ENCODE results near the gene ANLN.
A peak's percentile ranks its signal among the peaks of the same experiment; 100 is the strongest.
"Not testable (repeated sequence)": the region's sequence is repeated elsewhere in the genome, so short reads cannot be mapped to it uniquely, and the experiment has no call there.

Gene ANLN

DNA sequence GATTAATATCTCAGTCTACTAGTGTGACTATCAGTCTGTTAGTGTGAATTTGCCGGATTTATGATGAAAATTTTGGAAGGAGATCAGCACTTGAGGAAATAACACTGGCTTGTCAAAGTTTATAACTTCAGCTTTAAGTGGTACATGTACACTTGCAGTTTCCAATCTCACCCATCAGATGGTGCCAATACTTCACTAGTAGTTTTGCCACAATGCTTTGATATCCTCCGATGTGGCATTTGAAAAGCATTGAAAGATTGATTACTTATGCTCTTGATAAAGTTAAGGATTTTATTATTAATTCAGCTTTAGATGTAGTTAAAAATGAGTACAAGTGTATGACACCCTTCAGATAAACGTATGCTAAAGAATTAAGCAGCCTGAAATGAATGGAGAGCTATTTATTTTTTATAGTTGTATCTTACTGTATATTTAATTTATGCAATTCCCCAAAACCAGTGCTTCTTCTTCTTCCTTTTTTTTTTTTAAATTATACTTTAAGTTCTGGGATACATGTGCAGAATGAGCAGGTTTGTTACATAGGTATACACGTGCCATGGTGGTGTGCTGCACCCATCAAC is 98.2 kb downstream of the ANLN start:
- Mint-ChIP-seq H3K4me3 (no peak overlapping the region), H3K4me1 (peaks cover 3% of the 10 kb centered on the region), H3K36me3 (no peaks in the 10 kb centered on the region), H3K9me3 (no peaks in the 10 kb centered on the region), H3K27me3 (no peaks in the 10 kb centered on the region), H3K27ac (peak overlapping the region; percentile 63)

DNA sequence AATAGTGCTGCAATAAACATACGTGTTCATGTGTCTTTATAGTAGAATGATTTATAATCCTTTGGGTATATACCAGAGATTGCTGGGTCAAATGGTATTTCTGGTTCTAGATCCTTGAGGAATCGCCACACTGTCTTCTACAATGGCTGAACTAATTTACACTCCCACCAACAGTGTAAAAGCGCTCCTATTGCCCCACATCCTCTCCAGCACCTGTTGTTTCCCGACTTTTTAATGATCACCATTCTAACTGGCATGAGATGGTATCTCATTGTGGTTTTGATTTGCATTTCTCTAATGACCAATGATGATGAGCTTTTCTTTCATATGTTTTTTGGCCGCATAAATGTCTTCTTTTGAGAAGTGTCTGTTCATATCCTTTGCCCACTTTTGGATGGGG is 99.0 kb downstream of the ANLN start:
- H3K4me1 Mint-ChIP-seq, H3K4me3 Mint-ChIP-seq, H3K27ac Mint-ChIP-seq, H3K9me3 Mint-ChIP-seq, H3K36me3 Mint-ChIP-seq, H3K27me3 Mint-ChIP-seq: not testable (repeated sequence)

DNA sequence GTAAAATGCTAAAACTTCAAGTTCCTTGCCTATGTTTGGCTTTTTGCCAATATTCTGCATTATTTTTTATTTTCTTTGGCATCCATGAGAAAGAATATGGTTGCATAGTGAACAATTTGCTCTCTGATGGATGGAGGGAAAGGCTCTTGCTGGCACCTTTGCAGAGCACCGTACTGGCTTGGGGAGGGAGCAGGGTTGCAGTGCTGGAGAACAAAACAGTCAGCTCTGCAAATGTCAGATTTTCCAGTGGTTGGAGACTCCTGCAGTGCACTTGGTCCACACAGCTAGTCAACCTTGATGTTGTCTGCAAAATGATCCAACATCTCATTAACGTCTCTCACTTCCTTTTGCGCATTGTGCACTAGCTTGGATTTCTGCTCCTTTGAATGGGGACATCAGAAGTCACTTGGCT is 100.8 kb downstream of the ANLN start:
- H3K9me3 Mint-ChIP-seq: no peaks in the 10 kb centered on the region
- H3K36me3 Mint-ChIP-seq: no peaks in the 10 kb centered on the region
- H3K27ac Mint-ChIP-seq: no peak overlapping the region
- peaks cover 3% of the 10 kb centered on the region for H3K4me1 Mint-ChIP-seq
- H3K27me3 Mint-ChIP-seq: peaks cover 1% of the 10 kb centered on the region
- no peak overlapping the region for H3K4me3 Mint-ChIP-seq

DNA sequence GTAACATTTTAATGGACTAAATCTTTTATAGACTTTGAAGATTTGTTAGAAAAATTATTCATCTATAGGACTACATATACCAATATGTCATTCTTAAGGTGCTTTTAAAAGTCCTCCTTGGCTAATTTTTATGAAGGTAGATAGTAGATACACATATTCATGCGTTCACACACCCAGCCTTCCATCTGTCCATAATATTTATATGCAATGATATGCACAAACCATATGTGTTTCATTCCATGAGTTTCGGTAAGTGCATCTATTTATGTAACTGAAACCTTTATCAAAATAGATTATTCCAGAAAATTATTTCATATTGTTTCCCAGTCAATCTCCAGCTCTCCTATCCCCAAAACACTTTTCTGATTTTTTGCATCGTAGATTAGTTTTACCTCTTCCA is 101.7 kb downstream of the ANLN start:
- H3K27me3 Mint-ChIP-seq: peaks cover 1% of the 10 kb centered on the region
- H3K9me3 Mint-ChIP-seq: no peaks in the 10 kb centered on the region
- H3K36me3 Mint-ChIP-seq: no peaks in the 10 kb centered on the region
- peaks cover 3% of the 10 kb centered on the region for H3K4me1 Mint-ChIP-seq
- no peak overlapping the region for H3K4me3 Mint-ChIP-seq
- H3K27ac Mint-ChIP-seq: no peak overlapping the region

DNA sequence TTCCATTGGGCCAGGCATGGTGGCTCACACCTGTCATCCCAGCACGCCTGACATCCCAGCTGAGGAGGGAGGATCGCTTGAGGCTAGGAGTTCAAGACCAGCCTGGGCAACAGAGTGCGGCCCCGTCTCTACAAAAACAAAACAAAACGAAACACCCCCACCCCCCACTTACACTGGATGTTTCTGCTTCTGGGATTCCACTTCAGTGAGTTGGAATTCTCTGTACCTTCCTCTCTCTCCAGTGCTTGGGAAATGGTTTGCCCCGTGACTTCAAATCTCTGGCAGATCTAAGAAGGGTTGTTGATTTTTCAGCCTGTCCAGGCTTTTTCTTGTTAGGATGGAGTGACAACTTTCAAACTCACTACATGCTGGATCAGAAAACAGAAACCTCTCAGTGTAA is 106.9 kb downstream of the ANLN start:
- Mint-ChIP-seq H3K4me3 (no peak overlapping the region), H3K4me1 (no peaks in the 10 kb centered on the region), H3K27me3 (peaks cover 1% of the 10 kb centered on the region), H3K36me3 (no peaks in the 10 kb centered on the region), H3K27ac (no peak overlapping the region), H3K9me3 (no peaks in the 10 kb centered on the region)

DNA sequence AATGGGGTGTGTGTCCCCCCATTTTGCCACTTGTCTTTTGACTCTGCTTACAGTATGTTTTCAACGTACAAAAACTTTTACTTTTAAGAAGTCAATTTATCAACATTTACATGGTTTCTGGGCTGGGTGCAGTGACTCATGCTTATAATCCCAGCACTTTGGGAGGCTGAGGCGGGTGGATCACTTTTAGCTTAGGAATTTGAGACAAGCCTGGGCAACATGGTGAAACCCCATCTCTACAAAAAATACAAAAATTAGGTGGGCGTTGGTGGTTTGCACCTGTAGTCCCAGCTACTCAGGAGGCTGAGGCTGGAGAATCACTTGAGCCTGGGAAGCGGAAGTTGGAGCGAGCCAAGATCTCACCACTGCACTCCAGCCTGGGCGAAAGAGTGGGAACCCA is 107.5 kb downstream of the ANLN start:
- H3K36me3 Mint-ChIP-seq, H3K4me3 Mint-ChIP-seq, H3K9me3 Mint-ChIP-seq, H3K27ac Mint-ChIP-seq, H3K4me1 Mint-ChIP-seq, H3K27me3 Mint-ChIP-seq: not testable (repeated sequence)

DNA sequence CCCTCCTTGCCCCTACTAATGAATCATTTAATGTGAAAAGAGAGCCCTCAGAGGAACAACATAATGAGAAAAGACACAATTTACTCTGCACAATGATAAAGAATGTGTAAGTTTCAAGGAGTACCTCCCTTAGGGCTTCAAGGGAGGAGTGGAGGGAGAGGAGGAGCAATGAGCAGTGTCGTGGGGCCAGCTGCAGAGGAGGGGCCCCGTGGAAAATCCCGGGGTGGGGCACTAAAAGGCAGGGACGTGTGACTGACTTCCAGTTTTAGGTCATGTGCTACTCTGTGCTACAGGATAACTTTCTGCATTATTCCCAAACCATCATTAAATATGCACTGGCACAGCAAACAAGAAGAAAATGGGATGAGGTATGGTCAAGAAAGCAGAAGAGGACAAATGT is 108.1 kb downstream of the ANLN start:
- H3K4me3 Mint-ChIP-seq: no peak overlapping the region
- no peak overlapping the region for H3K27ac Mint-ChIP-seq
- no peaks in the 10 kb centered on the region for H3K36me3 Mint-ChIP-seq
- H3K27me3 Mint-ChIP-seq: peaks cover 1% of the 10 kb centered on the region
- no peaks in the 10 kb centered on the region for H3K4me1 Mint-ChIP-seq
- H3K9me3 Mint-ChIP-seq: no peaks in the 10 kb centered on the region

Measured in activated naive CD4-positive, alpha-beta T cell treated with anti-CD3 and anti-CD28 coated beads, Interleukin-2, amount 50 U/mL, for 24 hours (primary cell).